K562 (cell line): ENCODE data around the gene IRAK4. TPM values are rescaled to one million over a fixed set of nuclear protein-coding genes. Genes with fewer than 3 reads are reported as not detected.

ENCODE experiments used
- ATAC-seq: fragments of 200-7000 bp; cut with Tn5 transposase; 3 replicates; pipeline ENCODE4 v1.9.1; 2020; ENCODE audit warnings: moderate library complexity
- BruUV-seq: library from RNA; stranded (reverse); fragments of 400-500 nt; replicated peaks from 2 replicates; lab custom pipeline; 2021; lab: Mats Ljungman, UMichigan
- CTCF ChIA-PET: fragments of 300-600 bp; formaldehyde crosslinking; extraction: SDS; loops from one replicate; lab custom pipeline; 2021; ENCODE audit warnings: low intra/inter-chr PET ratio; lab: Yijun Ruan, JAX
- POLR2A ChIA-PET: fragments of 300-600, 350-650 bp; sonication (Branson Sonifier 250); formaldehyde crosslinking; extraction: SDS; loops from one replicate; lab custom pipeline; 2021; ENCODE audit warnings: antibody characterized with exemption, inconsistent platforms; lab: Yijun Ruan, JAX
- DNase-seq, 4 experiments: peaks; one replicate each; pipeline versions ENCODE4 v3.0.0 to v3.0.0-alpha.2; 2011 to 2018; ENCODE audit warnings: low spot score in 3 of 4, mixed read lengths in 3 of 4; ENCODE audit errors: extremely low read depth in 1 of 4
- FAIRE-seq: peaks from 2 replicates; lab custom pipeline; 2011; peaks lifted over from hg19 to GRCh38; lab: Jason Lieb, UNC
- H2AFZ ChIP-seq: 2 replicates; pipeline ENCODE4 v1.6.0; 2011; ENCODE audit warnings: low read depth, low read length, control low read depth, inconsistent platforms
- H3K27ac ChIP-seq: fragments of 200-600 bp; 3 replicates; pipeline ENCODE4 v1.8.0; 2011; ENCODE audit warnings: low read depth, mild to moderate bottlenecking, control low read depth, inconsistent platforms, low read length, moderate library complexity, mixed read lengths; ENCODE audit errors: extremely low read depth
- H3K27me3 ChIP-seq, 2 experiments: fragments of 300-600 bp in 1 of 2; 2 replicates in 1 of 2; 3 replicates in 1 of 2; pipeline versions ENCODE4 v1.6.0 to v1.8.0; 2011; ENCODE audit warnings: inconsistent platforms in 2 of 2, low read length in 2 of 2, mild to moderate bottlenecking in 1 of 2, mixed read lengths in 1 of 2, moderate library complexity in 1 of 2; ENCODE audit not compliant: control insufficient read depth in 2 of 2, insufficient read depth in 2 of 2
- H3K36me3 ChIP-seq: fragments of 300-600 bp; 3 replicates; pipeline ENCODE4 v1.8.0; 2011; ENCODE audit warnings: mild to moderate bottlenecking, low read length, inconsistent platforms; ENCODE audit not compliant: control insufficient read depth, insufficient read depth
- H3K4me1 ChIP-seq, 2 experiments: fragments of 200-600 bp in 1 of 2; replicated peaks in 1 of 2; 2 replicates in 1 of 2; 3 replicates in 1 of 2; pipeline versions ENCODE4 v1.5.1 to v1.8.0; 2011; ENCODE audit warnings: inconsistent platforms in 2 of 2, low read length in 2 of 2, mild to moderate bottlenecking in 1 of 2, mixed read lengths in 1 of 2, moderate library complexity in 1 of 2; ENCODE audit not compliant: control insufficient read depth in 2 of 2, insufficient read depth in 2 of 2
- H3K4me2 ChIP-seq: 2 replicates; pipeline ENCODE4 v1.6.1; 2011; ENCODE audit warnings: low read length, control low read depth, inconsistent platforms, mixed read lengths; ENCODE audit not compliant: insufficient read depth
- H3K4me3 ChIP-seq: fragments of 200-600 bp; sonication (generic), shearing (Covaris generic); 2 replicates; pipeline ENCODE4 v1.5.1; 2016; ENCODE audit warnings: control low read depth, inconsistent platforms
- H3K79me2 ChIP-seq: fragments of 200-600 bp; 3 replicates; pipeline ENCODE4 v1.8.0; 2011; ENCODE audit warnings: low read length, inconsistent platforms; ENCODE audit not compliant: control insufficient read depth, insufficient read depth
- H3K9ac ChIP-seq, 2 experiments: 2 replicates each; pipeline versions ENCODE4 v1.6.0 to v1.6.1; 2011; ENCODE audit warnings: low read depth in 2 of 2, low read length in 2 of 2, control low read depth in 1 of 2, inconsistent platforms in 1 of 2, mild to moderate bottlenecking in 1 of 2, mixed read lengths in 1 of 2; ENCODE audit not compliant: insufficient read depth in 1 of 2
- H3K9me1 ChIP-seq: one replicate; pipeline ENCODE4 v1.6.0; 2011; ENCODE audit warnings: inconsistent platforms, mild to moderate bottlenecking, low read length, moderate library complexity; ENCODE audit not compliant: control insufficient read depth, insufficient read depth
- H3K9me3 ChIP-seq: replicated peaks from 2 replicates; pipeline ENCODE4 v1.5.1; 2011; ENCODE audit warnings: low read depth, low read length, inconsistent platforms; ENCODE audit not compliant: control insufficient read depth, insufficient read depth
- H4K20me1 ChIP-seq: replicated peaks from 2 replicates; pipeline ENCODE4 v1.6.1; 2011; ENCODE audit warnings: low read length, inconsistent platforms, mixed read lengths; ENCODE audit not compliant: control insufficient read depth, insufficient read depth
- ARID2 ChIP-seq: fragments of 450-650 bp; IDR thresholded peaks from 2 replicates; pipeline ENCODE4 v1.6.1; 2017; ENCODE audit warnings: antibody characterized with exemption, mild to moderate bottlenecking
- FOXJ3 ChIP-seq: sonication (generic); formaldehyde crosslinking; IDR thresholded peaks from 2 replicates; pipeline ENCODE4 v1.4.0; 2020; ENCODE audit warnings: mild to moderate bottlenecking, missing genetic modification reagents
- FOXK1 ChIP-seq: sonication (generic); formaldehyde crosslinking; IDR thresholded peaks from 2 replicates; pipeline ENCODE4 v1.8.0; 2022; ENCODE audit warnings: missing genetic modification reagents, mild to moderate bottlenecking, borderline replicate concordance
- LARP7 ChIP-seq: fragments of 450-650 bp; IDR thresholded peaks from 2 replicates; pipeline ENCODE4 v1.6.1; 2016
- MLLT1 ChIP-seq, 2 experiments: fragments of 450-650 bp; IDR thresholded peaks; 2 replicates each; pipeline ENCODE4 v1.6.1; 2016
- MTA1 ChIP-seq: fragments of 450-650 bp; IDR thresholded peaks from 2 replicates; pipeline ENCODE4 v1.6.1; 2017; ENCODE audit warnings: borderline replicate concordance
- NFIX ChIP-seq: fragments of 250-450 bp; sonication (Bioruptor Pico); IDR thresholded peaks from 2 replicates; pipeline ENCODE4 v1.4.0; 2020; ENCODE audit warnings: low read depth, mild to moderate bottlenecking, moderate library complexity
- NR3C1 ChIP-seq: sonication (generic); formaldehyde crosslinking; IDR thresholded peaks from 2 replicates; pipeline ENCODE4 v1.8.1; 2022; ENCODE audit warnings: missing genetic modification reagents
- PHF21A ChIP-seq: fragments of 450-650 bp; IDR thresholded peaks from 2 replicates; pipeline ENCODE4 v1.6.1; 2017; ENCODE audit warnings: low read depth, borderline replicate concordance
- POLR2AphosphoS2 ChIP-seq: IDR thresholded peaks from 2 replicates; pipeline ENCODE4 v1.6.1; 2012; ENCODE audit warnings: low read length, improper control_type of control experiment
- SAP30 ChIP-seq: fragments of 200-600 bp; sonication (generic); IDR thresholded peaks from 2 replicates; pipeline ENCODE4 v1.6.1; 2012; ENCODE audit warnings: borderline replicate concordance, low read depth, mild to moderate bottlenecking, moderate library complexity, low read length, control low read depth, inconsistent platforms; ENCODE audit not compliant: insufficient read depth, poor library complexity, severe bottlenecking
- SMARCA4 ChIP-seq: fragments of 450-650 bp; IDR thresholded peaks from 2 replicates; pipeline ENCODE4 v1.6.1; 2016
- ZBTB8A ChIP-seq: fragments of 450-650 bp; IDR thresholded peaks from 2 replicates; pipeline ENCODE4 v1.6.1; 2018; ENCODE audit warnings: mild to moderate bottlenecking, moderate library complexity; ENCODE audit not compliant: partially characterized antibody
- ZNF174 ChIP-seq: fragments of 250-450 bp; sonication (Bioruptor Pico); IDR thresholded peaks from 2 replicates; pipeline ENCODE4 v1.4.0; 2020; ENCODE audit warnings: mild to moderate bottlenecking
- ZNF431 ChIP-seq: sonication (generic); formaldehyde crosslinking; IDR thresholded peaks from 2 replicates; pipeline ENCODE4 v1.8.0; 2022; ENCODE audit warnings: mild to moderate bottlenecking, missing genetic modification reagents
- ZNF583 ChIP-seq: fragments of 250-450 bp; sonication (Bioruptor Pico); IDR thresholded peaks from 2 replicates; pipeline ENCODE4 v1.4.0; 2020
- ZNF696 ChIP-seq: fragments of 250-450 bp; sonication (Bioruptor Pico); conservative IDR thresholded peaks from 2 replicates; pipeline ENCODE4 v1.4.0; 2020; ENCODE audit warnings: mild to moderate bottlenecking, moderate library complexity
- WGBS: fragments of 100-300 bp; shearing (Covaris generic); methylation state at CpG from one replicate; pipeline ENCODE4 v1.1.6; 2016; ENCODE audit warnings: low coverage, mixed read lengths; ENCODE audit not compliant: insufficient coverage; ENCODE audit errors: missing lambda C conversion rate; 5-methylcytosine and 5-hydroxymethylcytosine counted together
- in situ Hi-C: fragments of 300-500 bp; cut with MboI; formaldehyde crosslinking; loops from 4 replicates; pipeline ENCODE4 v1.15.0; 2018; ENCODE audit warnings: inconsistent platforms, mixed read lengths
- intact Hi-C: fragments of 100-400 bp; cut with micrococcal nuclease; formaldehyde crosslinking; loops from 2 replicates; pipeline ENCODE4 v1.14.2; 2022
- polyA plus RNA-seq, 8 experiments: library from polyadenylated mRNA; depleted of rRNA in 4 of 8; stranded (reverse) in 5 of 8; unstranded in 3 of 8; fragments of >200 nt; fragmentation: Nextera tagmentation in 2 of 8; fragmentation: Illumina TruSeq in 1 of 8; extraction: Ambion mirVana in 2 of 8; extraction: Trizol in 1 of 8; gene quantifications; 2 replicates each; pipeline versions ENCODE4 v1.2.1 to v1.2.3, GENCODE V29; 2011 to 2014; ENCODE audit warnings: inconsistent platforms in 1 of 8, missing spikeins in 1 of 8
- total RNA-seq, 7 experiments: library from RNA; depleted of rRNA in 6 of 7; stranded (reverse); fragments of >200 nt in 6 of 7; fragmentation: Illumina TruSeq in 2 of 7; extraction: Trizol in 2 of 7; gene quantifications; 2 replicates each; pipeline versions ENCODE4 v1.2.1 to v1.2.3, GENCODE V29; 2011 to 2021; ENCODE audit warnings: low replicate concordance in 1 of 7

IRAK4 gene
- total and polyA plus RNA-seq, 9 of the 15 experiments (the other 6 are each of a cell fraction or from before 2014, with no cell fraction given): 10.8 to 34.5 (median 16.0) TPM

- Histone ChIP-seq H3K27me3 (0 out of 5 replicates have a peak, but pooled peaks cover 0 to 2% of the 10 kb centered on the region in 2 experiments), H4K20me1 (no peaks in the 10 kb centered on the region), H3K9ac (no peak overlapping the region), H3K9me1 (no peaks in the 10 kb centered on the region), H3K4me1 (no peaks in the 10 kb centered on the region), H2AFZ (no peak overlapping the region), H3K4me2 (no peak overlapping the region), H3K27ac (no peak overlapping the region), H3K4me3 (no peak overlapping the region), H3K36me3 (no peaks in the 10 kb centered on the region), H3K79me2 (no peaks in the 10 kb centered on the region), H3K9me3 (no peaks in the 10 kb centered on the region)
- intact Hi-C loops: no loop called here
- POLR2A ChIA-PET: no interaction called here
- ATAC-seq: no peak
- CTCF ChIA-PET: no interaction called here
- TF ChIP-seq SAP30 (no peak), ARID2 (no peak), ZNF174 (no peak), ZNF696 (CRISPR knock-in tag) (no peak), ZNF583 (CRISPR knock-in tag) (no peak), FOXJ3 (no peak)
- 3% methylated on average over 2 of the region's 2 CpGs for WGBS
- no peak for DNase-seq
- no TSS peak for BruUV-seq
- in situ Hi-C loops: no loop called here
- FAIRE-seq: no peak
Measured at GRCh38 chr12:43711348-43711747, 47.4 kb upstream of the IRAK4 start.

GRCh38 chr12:43722621-43723020 lies 36.1 kb upstream of the IRAK4 start:
- Histone ChIP-seq H2AFZ (no peak overlapping the region), H4K20me1 (no peaks in the 10 kb centered on the region), H3K27me3 (no peaks in the 10 kb centered on the region), H3K9me3 (no peaks in the 10 kb centered on the region), H3K79me2 (no peaks in the 10 kb centered on the region), H3K27ac (no peak overlapping the region), H3K9me1 (no peaks in the 10 kb centered on the region), H3K9ac (no peak overlapping the region), H3K4me2 (no peak overlapping the region), H3K4me1 (no peaks in the 10 kb centered on the region), H3K36me3 (peaks cover 13% of the 10 kb centered on the region; the same call in 2 of the 3 replicates), H3K4me3 (no peak overlapping the region)
- TF ChIP-seq ZNF431 (CRISPR knock-in tag) (no peak), MLLT1 (IDR thresholded peaks at IDR 0.05) (no peak), SMARCA4 (no peak), LARP7 (no peak), ZBTB8A (no peak), POLR2AphosphoS2 (no peak), PHF21A (no peak), FOXK1 (CRISPR knock-in tag) (no peak), ARID2 (no peak), NR3C1 (no peak), NFIX (CRISPR knock-in tag) (no peak), MTA1 (no peak)
- ChIA-PET POLR2A (no interaction called here), CTCF (no interaction called here)
- DNase-seq (no peak), FAIRE-seq (no peak), ATAC-seq (no peak)
- intact Hi-C loops (no loop called here), in situ Hi-C loops (no loop called here)
- no TSS peak for BruUV-seq
